ENCODE data around the gene MARCHF11.

The MARCHF11 gene

GRCh38 chr5:16131878-16132277 lies 47.7 kb downstream of the MARCHF11 start:
- DNase-seq = no peak

DNA sequence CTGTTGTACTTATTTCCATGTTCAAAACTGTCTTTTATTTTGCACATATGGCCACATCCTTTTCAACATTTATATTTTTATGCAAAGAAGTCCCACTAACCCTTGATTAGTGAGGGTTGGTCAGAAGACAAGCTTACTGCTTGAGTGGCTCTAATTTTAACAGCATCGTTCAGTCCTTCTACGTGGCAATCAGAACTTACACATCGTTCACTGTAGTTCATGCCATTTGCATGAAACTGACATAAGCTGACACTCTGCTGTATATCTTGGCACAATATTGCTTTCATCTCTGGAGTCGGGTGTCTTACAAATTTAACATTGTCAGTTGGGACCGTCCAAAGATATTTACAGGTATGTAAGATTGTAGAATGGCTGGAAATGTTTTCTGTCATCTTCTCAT lies 50.6 kb downstream of the MARCHF11 start:
- DNase-seq = no peak

- no peak for DNase-seq
Observed at GRCh38 chr5:16127865-16128544, 51.6 kb downstream of the MARCHF11 start.

- DNase-seq = no peak
Observed at GRCh38 chr5:16120579-16120978, 59.0 kb downstream of the MARCHF11 start.

DNA sequence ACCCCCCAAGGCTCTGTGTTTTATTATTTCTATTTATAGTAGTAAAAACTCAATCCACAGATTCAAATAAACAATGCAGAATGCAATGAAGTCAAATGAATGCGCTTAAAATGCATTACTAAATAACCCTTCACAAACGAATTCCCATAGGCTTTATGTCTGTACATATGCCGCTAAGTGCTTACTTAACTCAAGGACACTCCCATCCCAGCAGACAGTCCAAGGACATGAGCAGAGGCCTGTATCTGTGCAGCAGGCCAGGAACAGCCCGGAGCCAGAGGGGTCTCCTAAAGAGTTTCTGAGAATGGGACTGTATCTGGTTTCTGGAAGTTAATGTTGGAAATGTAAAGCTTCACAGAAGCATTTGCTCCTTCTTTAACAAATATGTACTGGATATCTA lies 59.8 kb downstream of the MARCHF11 start:
- no peak for DNase-seq

DNA sequence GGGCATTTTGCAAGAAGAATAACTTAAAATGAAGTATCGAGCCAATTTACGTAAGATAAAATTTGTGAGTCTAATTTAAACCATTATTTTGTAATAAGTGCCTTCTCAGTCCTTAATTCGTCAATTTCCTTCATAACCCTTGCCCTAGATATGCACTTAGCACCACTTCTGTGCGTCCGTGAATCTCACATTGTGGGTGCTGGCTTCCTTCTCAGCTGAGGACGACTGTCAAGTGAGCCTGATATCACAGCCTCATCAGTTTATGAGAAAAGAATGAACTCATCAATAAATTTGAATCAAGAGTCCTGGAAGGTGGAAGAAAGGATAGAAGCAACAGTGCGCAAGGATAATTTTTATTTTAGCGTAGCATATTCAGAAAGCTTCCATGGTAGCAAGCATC lies 64.5 kb downstream of the MARCHF11 start:
- DNase-seq = no peak

DNA sequence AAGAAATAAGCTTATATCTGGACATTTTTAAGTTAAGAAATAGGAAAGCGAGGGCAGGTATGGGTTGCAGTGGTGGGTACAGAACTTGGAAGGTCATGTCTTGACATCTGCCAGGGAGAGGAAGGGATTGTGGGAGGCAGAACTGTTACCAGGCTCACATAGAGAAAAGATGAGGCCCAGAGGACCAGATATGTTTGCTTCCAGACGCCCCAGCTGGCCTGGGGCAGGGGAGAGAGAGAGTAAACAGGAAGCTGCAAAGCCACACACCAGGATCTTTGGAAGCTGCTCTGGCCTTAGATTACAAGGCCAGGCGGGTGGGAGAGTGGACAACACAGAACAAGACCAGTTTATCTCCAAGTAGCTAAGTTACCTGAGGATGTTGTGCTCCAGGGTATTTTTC lies 71.2 kb downstream of the MARCHF11 start:
- DNase-seq = no peak

GRCh38 chr5:16104961-16105360 lies 74.6 kb downstream of the MARCHF11 start:
- DNase-seq = no peak

- no peak for DNase-seq
Observed at GRCh38 chr5:16095612-16096011, 84.0 kb downstream of the MARCHF11 start.

- DNase-seq = no peak
Observed at GRCh38 chr5:16090270-16090669, 89.3 kb downstream of the MARCHF11 start.

DNA sequence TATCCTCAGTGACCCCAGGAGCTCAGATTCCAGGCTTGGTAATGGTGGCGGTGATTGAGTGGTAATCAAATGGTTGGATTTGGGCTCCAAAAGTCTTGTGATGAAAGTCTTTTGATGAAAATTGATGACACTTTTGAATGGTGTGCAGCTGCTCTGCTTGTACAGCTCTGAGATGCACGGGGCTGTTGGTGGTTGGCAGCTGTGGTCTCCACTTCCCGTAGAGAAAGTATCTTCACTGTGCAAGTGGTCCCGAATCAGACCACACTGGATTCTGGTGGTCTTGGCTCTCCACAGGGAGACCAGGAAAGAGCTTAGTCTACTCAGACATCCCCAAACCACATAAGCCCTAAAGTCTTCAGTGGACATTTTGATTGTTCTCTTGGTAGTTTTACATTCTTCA lies 96.6 kb downstream of the MARCHF11 start:
- DNase-seq = no peak

- DNase-seq = no peak
Observed at GRCh38 chr5:16082053-16082452, 97.5 kb downstream of the MARCHF11 start.

GRCh38 chr5:16081376-16081955 lies 98.1 kb downstream of the MARCHF11 start:
- no peak for DNase-seq

- DNase-seq = no peak
Observed at GRCh38 chr5:16076657-16077056, 102.9 kb downstream of the MARCHF11 start.

DNA sequence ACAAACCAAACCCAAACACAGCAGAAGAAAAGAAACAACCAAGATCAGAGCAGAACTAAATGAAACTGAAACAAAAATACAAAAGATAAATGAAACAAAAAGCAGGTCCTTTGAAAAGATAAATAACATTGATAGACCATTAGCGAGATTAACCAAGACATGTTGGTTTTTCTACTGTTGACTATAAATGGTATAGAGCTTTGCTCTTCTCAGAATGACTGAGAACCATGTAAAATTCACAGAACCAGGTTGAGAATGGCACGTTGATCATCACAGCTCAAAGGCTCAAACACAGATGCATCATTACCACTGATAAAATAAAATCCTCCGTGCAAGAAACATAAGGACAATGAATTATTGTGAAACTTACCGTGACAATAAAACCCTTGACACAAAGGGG lies 105.2 kb downstream of the MARCHF11 start:
- DNase-seq = no peak

DNA sequence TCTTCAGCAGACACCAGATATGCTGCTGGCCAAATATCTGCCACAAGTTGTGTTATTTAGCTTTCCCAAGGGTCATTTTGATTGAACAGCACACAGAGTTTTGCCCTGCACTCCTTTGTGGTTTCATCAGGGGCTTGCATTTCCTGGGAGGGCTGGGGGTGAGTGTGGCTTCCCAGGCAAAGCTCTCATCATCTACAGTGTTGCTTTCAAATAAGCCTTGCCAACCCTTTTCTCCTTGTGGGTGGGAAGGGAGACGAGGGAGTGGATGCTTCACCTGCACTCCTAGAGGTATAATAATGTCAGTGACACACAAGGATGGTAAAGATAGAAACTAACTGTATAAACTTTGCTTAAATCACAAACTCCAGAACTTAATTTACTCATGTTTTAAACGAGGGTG lies 107.0 kb downstream of the MARCHF11 start:
- DNase-seq = no peak

- DNase-seq = no peak
Observed at GRCh38 chr5:16067415-16067814, 112.2 kb downstream of the MARCHF11 start.

- no peak for DNase-seq
Observed at GRCh38 chr5:16066810-16067209, 112.8 kb downstream of the MARCHF11 start.

GRCh38 chr5:16066320-16066719 lies 113.3 kb downstream of the MARCHF11 start:
- no peak for DNase-seq

DNA sequence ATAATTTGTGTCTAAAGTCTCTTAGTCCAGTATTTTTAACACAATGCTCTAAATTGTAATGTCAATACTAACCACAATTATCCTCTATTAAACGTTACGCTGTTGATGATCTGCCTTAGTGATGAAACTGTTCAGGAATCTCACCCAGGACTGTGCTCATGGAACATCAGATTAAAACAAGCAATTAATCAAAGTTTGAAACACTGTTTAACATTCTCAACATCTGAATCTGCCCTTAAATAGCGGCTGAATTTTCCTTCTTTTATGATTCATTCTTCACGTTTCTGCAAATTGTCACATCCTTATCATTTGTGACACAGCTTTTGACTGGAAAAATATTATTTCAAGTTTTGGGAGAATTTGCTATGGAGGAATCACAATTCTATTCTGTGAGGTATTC lies 113.8 kb downstream of the MARCHF11 start:
- DNase-seq = no peak

- no peak for DNase-seq
Observed at GRCh38 chr5:16064135-16064893, 115.3 kb downstream of the MARCHF11 start.

- DNase-seq = no peak
Observed at GRCh38 chr5:16061163-16061562, 118.4 kb downstream of the MARCHF11 start.

DNA sequence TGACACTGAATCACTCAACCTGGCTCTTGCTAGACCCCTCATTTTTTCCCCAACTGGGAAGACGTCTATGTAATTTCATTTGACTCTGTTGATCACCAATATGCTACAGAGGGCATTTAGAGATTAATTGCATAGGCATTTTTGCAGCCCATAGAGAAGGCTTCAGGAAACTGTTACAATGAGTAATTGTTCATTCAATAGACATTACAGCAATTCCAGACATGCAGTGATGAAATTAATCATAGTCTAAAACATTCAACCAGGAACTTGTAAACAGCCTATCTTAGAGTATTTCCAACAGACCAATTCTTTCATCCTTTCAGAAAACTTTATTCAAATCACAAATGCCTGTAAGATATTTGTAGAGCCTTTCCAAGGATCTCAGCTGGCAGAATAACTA lies 122.3 kb downstream of the MARCHF11 start:
- no peak for DNase-seq

DNA sequence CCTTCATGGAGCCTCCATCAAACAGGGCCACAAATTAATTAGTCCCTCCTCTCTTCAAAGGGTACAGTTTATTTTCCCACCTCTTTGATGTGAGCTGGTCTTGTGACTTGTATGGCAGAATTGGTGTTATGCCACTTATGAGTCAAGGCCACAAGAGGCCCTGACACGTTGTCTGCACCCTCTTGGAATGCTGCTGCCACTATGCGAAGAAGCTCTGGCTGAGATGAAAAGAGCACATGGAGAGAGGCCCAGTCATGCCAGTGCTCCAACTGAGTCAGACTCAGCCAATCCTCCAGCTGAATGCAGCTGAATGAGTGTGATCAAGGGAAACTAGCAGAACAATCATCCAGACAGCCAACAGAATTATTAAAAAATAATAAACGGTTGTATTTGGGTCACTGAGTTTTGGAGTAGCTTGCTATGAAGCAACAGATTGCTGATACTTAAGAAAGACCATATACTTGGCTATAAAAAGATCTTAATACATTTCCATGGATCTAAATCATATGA lies 128.3 kb downstream of the MARCHF11 start:
- no peak for DNase-seq

Measured in cerebellar nuclear complex (tissue), 1 donor.